G401 (cell line): Measurements from ENCODE around the gene CRY2. TPM values are rescaled to one million over a fixed set of nuclear protein-coding genes. Genes with fewer than 3 reads are reported as not detected.

Source experiments
- DNase-seq: peaks from one replicate; pipeline ENCODE4 v3.0.0-alpha.2; 2015; ENCODE audit warnings: low spot score
- in situ Hi-C: cut with HindIII; loops from 2 replicates; pipeline ENCODE4 v1.10.0; 2016; ENCODE audit warnings: low sequenced_read_pairs, mixed read lengths
- total RNA-seq: library from RNA; depleted of rRNA; stranded (reverse); fragments of >200 nt; shearing (Covaris generic); gene quantifications from 2 replicates; pipeline ENCODE4 v1.2.3, GENCODE V29; 2014

Gene CRY2
- total RNA-seq, 1 experiment from 2014 or later, result 13.1 TPM

- peak; percentile 52 for DNase-seq
- in situ Hi-C loops, result loop anchor here (25.0 kb wide), 1 partner anchor 351 kb away; no protein-coding TSS in a partner anchor
Observed at GRCh38 chr11:45860764-45861510, 13.7 kb downstream of the CRY2 start.

DNA sequence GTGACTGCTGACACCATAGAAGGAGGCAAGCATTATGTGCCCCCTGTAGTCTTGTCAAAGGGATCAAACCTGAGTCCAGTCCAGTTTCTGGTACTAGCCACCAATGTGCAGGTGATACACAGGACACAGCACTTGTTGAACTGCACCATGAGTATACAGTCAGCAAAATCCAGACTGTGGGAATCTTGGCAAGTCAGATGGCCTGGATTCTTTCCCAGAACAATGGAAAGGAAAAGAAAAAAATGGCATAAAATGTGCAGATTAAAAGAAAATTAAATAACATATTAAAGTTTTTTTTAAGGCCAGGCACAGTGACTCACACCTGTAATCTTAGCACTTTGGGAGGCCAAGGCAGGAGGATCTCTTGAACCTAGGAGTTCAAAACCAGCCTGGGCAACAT lies 16.8 kb downstream of the CRY2 start:
- DNase-seq, result peak; percentile 56
- in situ Hi-C loops, result loop anchor here (25.0 kb wide), 1 partner anchor 348 kb away; no protein-coding TSS in a partner anchor

- no peak for DNase-seq
- in situ Hi-C loops, result loop anchor here (25.0 kb wide), 1 partner anchor 343 kb away; no protein-coding TSS in a partner anchor
Observed at GRCh38 chr11:45869551-45869950, 22.3 kb downstream of the CRY2 start.

DNA sequence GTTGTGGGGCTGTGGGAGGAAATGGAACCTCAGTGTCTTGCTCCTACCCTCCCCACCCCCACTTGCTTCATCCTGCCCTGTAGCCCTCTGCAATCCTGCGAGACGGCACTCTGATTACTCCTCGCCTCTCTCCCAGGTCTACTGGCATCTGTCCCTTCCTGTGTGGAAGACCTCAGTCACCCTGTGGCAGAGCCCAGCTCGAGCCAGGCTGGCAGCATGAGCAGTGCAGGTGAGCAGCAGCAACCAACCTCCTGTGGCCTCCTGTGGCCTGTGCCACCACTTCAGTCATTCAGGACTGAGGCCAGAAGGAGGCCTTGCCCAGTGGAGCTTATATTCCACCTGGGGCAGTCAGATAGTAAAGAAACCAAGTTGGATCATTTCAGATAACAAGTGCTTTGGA lies 23.4 kb downstream of the CRY2 start:
- in situ Hi-C loops, result loop anchor here (25.0 kb wide), 1 partner anchor 342 kb away; no protein-coding TSS in a partner anchor
- DNase-seq, result no peak

GRCh38 chr11:45871638-45872037 lies 24.4 kb downstream of the CRY2 start:
- in situ Hi-C loops, result loop anchor here (25.0 kb wide), 1 partner anchor 341 kb away; no protein-coding TSS in a partner anchor
- DNase-seq, result no peak

DNA sequence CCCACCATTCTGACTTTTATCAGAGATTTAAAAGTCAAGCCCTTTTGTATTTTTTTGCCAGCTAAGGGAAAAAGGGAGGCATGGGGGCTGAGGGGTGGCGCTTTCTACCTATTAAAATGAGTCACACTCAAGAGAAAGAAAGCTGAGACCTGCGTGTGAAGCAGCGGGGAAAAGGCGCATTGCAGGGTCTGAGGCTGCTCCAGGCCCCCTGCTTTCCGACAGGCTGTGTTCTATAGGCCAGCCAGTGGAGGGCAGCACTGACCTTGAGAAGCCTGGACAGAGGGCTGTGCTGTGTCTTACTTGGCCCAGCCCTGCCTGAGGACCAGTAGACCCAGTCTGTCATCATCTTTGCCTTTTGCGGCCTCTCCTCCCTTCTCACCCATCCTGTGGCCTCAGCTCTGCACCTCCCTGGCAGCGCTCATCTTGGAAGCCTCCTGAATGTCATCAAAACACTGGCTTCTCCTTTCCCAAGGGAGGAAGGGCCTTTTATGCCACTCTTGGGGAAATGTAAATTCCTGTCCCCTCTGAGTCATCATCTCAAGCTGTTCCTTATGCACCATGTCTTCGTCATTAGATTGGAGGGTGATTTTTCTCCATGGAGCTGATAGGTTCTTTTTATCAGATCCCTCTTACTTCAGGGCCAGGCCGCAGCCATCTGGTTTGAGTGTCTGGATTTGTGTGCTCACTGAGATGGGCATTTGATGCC lies 25.5 kb downstream of the CRY2 start:
- peak; percentile 93 for DNase-seq
- in situ Hi-C loops, result loop anchor here (25.0 kb wide), 1 partner anchor 339 kb away; no protein-coding TSS in a partner anchor

GRCh38 chr11:45876401-45876800 lies 29.1 kb downstream of the CRY2 start:
- in situ Hi-C loops, result no loop called here
- peak; percentile 86 for DNase-seq

DNA sequence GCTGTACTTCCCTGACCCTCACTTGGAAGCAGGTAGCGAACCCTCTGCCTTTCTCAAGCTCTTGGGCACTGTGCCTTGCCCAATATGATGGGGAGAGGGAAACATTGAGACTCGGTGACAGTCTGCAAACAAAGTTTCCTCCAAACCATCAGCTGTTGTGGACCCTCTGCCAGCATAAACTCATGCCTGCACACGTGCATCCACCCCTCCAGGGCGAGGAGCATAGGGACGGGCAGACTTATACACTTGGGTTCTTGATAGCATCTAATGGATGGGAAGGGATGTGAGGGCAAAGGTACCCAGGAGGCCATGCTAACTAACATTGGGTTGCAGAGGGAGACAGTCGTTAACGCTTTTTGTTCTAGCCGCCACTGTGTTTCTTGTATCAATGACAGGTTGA lies 29.9 kb downstream of the CRY2 start:
- in situ Hi-C loops, result no loop called here
- DNase-seq, result no peak

GRCh38 chr11:45877845-45878244 lies 30.6 kb downstream of the CRY2 start:
- in situ Hi-C loops, result no loop called here
- no peak for DNase-seq

DNA sequence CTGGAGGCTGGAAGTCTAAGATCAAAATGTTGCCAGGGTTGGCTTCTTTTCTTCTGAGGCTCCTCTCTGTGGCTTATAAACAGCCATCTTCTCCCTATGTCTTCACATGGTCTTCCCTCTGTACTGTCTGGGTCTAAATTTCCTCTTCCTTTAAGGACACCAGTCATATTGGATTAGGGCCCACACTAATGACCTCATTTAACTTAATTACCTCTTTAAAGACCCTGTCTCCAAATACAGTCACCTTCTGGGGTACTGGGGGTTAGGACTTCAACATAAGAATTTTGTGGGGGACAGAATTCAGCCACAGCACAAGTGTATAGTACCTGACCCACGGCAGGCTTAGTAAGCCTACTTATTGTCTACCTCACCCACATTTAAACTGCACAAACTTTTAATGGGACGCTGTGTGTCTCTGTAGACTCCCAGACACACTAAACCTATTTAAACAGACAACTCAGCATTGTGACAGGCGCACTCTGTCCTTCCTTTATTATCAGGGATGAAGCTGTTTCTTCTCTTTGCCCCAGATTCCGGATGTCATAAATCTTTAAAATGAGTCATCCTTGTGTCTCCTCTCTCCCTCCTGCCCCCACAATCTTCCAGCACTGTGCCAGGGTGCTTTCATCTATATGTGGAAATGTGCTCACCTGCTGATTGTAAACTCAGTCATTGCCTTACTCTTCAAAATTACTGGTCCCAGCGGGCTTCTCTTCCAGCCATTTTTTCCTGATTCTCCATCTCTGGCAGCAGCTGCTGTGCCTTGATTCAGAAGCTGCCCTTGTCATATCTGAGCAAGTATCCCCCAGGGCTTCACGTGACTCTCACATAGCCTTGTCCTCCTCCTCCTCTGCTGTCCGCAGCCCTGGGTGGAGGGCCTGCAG lies 32.8 kb downstream of the CRY2 start:
- DNase-seq, result no peak
- in situ Hi-C loops, result no loop called here

DNA sequence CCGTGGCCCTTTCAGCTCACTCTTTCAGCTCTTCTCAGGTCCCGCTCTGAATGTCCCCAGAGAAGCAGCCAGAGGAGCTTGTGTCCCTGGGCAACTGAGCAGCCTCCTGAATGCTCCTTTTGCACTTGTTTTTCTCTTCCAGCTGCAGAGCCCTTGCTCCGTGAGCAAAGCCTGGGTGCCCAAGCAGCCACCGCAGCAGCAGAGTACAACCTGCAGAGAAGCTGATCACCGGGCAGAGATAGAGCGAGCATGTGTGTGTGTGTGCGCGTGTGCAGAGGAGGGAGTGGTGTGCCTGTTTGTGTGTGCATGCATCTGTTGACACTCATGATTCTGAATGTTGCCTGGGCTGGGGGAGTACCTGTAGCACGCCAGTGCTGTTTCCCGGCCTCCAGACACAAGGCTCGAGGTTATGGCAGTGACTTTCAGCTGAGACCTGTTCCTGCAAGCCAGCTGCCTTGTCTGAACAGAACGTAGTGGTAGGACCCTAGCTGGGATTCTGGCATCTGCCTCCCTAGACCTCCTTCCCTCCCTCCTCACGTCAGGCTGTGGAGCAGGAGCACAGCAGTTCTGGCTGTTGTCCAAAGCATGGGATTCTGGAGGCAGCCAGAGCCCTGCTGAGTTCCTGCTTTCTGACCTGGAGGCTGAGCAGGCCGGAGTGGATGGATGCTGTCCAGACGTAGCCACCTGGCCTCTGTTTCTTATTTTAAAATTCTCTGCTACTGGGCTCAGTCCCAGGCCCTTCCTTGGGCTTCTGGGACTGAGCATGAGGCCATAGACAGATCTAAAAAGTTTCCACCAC lies 33.7 kb downstream of the CRY2 start:
- in situ Hi-C loops, result no loop called here

DNA sequence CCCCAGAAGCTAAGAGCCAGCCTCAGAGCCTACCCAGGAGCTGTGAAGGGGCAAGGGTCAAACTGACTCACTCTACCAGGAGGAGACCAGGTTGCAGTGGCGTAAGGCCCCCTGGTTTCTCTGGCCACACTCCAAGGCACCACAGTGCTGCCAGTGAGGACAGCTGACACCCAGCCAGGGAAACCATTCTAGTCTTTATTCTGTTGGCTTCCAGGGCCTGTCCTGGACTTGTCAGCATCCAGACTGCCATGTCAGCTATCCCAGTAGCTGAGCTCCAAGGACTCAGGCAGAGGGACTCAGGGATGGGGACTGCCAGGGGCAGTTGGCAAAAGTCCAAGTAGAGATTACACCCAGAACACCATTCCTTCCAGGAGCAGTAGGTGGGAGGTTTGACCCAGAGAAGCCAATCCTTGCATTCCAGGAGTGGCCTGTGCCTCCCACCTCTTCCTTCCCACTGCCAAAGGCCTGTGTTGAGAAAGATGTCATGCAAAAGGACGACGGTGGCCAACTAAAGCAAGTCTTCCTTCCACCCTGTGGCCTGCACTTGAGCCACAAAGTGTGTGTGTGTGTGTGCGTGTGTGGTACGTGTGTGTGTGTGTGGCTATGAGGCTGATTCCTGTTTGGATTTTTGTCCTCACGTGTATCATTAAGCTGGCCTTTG lies 34.6 kb downstream of the CRY2 start:
- peak; percentile 70 for DNase-seq
- in situ Hi-C loops, result no loop called here

More for the DNA sequence above, 33.7 kb downstream of the CRY2 start:
- DNase-seq, result peak; percentile 97

- in situ Hi-C loops, result no loop called here
- DNase-seq, result peak; percentile 35
Observed at GRCh38 chr11:45884596-45885185, 37.4 kb downstream of the CRY2 start.

DNA sequence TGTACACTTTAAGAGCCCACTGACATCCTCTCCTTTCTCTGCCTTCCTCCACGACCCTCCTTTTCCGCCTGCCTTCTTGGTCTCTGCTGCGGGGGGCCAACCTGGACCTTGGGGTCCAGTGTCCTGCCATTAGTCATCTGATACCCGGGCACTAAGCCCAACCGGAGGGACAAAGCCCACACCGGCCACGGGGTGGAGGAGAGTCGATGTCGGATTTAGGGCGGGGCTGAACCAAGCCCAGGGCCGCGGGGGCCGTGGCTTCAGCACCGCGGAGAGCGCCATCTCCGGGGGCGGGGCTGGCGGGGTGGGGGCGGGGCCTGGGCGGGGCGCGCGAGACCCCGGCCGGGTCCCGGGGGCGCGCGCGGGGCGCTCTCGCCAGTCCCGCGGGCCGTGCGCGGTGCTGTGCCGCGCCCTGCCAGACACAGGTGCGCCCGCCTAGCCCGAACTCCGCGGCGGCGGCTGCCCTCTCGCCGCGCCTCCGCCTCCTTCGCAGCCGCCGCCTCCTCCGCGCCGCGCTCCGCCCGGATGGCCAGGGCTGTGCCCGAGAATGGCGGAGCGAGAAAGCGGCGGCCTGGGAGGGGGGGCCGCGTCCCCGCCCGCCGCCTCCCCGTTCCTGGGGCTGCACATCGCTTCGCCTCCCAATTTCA lies 38.1 kb downstream of the CRY2 start, which contains the start of gene MAPK8IP1:
TSS of gene MAPK8IP1 (plus strand) at position 378 of the 647 bp plus-strand sequence. CDS start at position 548, 170 bp downstream.
- in situ Hi-C loops, result no loop called here
- peak; percentile 74 for DNase-seq

DNA sequence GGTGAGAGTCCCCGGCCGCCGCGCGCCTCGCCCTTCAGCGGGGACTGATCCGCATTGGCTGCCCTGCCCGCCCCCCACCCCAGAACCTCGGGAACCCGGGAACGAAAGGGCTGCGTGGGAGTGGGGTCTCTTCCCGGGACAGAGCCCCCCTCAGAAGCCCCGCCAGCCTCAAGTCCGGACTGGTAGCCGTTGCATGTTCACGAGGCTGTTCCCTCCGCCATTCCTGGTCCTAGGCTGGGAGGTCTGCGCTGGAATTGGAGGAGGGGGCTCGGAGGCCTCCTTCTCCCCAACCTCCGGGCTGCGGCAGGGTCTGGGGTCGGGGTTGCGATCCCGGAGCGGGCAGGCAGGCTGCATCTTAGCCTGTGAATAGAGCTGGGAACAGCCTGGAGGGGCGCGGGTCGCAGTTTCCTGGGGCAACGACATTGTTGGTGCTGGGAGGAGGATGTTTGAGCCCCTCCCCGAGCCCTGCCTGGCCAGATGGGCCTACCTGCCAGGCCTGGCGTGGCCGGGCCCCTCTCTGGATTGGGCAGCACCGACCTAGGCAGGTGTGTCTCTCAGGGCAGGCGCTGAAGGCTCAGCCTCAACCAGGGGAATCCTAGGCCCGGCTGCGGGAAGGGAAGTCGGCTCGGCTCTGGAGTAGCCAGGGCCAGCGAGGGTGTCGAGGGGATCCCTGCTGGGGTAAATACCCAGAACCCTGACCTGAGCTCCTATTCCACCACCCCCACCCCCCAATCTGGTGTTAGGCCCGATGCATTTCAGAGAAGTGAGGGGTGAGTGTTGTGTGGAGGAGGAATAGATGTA lies 38.8 kb downstream of the CRY2 start:
- peak; percentile 55 for DNase-seq
- in situ Hi-C loops, result no loop called here

GRCh38 chr11:45886816-45887520 lies 39.7 kb downstream of the CRY2 start:
- no peak for DNase-seq
- in situ Hi-C loops, result no loop called here
